ENCODE results near the gene PDE11A.

GRCh38 chr2:178069551-178069950 is 3.0 kb downstream of the PDE11A start:
- TF ChIP-seq MAX (IDR thresholded peaks at IDR 0.05) (no peak), RAD21 (IDR thresholded peaks at IDR 0.05 in 1 of 2, conservative IDR thresholded peaks at IDR 0.05 in 1 of 2; ENCODE audit: low read depth in 2 of 2, low read length in 2 of 2) (peak; percentile 44 to 62), POLR2AphosphoS5 (IDR thresholded peaks at IDR 0.05; ENCODE audit: low read depth, low read length) (no peak), YY1 (IDR thresholded peaks at IDR 0.05; ENCODE audit: low read depth, low read length) (no peak), CTCF (IDR thresholded peaks at IDR 0.05; ENCODE audit: control extremely low read depth in 1 of 3, insufficient read depth in 1 of 3, low read depth in 1 of 3, low read length in 3 of 3) (peak in 1 of 3 experiments; percentile 18; a peak in 1 of 4 replicates), ZNF274 (IDR thresholded peaks at IDR 0.05; ENCODE audit: borderline replicate concordance, extremely low read depth, low read length) (no peak), EZH2 (IDR thresholded peaks at IDR 0.05; ENCODE audit: low read depth, low read length, severe bottlenecking) (no peak), USF2 (IDR thresholded peaks at IDR 0.05; ENCODE audit: low read length) (no peak), GABPA (IDR thresholded peaks at IDR 0.05; ENCODE audit: borderline replicate concordance, insufficient read depth, low read length) (no peak), KDM5A (IDR thresholded peaks at IDR 0.05; ENCODE audit: low read length) (no peak), CEBPB (IDR thresholded peaks at IDR 0.05; ENCODE audit: low read depth, low read length) (no peak)

All from H1 (cell line).